ENCODE measurements around the gene DHRS9.

DHRS9 gene

DNA sequence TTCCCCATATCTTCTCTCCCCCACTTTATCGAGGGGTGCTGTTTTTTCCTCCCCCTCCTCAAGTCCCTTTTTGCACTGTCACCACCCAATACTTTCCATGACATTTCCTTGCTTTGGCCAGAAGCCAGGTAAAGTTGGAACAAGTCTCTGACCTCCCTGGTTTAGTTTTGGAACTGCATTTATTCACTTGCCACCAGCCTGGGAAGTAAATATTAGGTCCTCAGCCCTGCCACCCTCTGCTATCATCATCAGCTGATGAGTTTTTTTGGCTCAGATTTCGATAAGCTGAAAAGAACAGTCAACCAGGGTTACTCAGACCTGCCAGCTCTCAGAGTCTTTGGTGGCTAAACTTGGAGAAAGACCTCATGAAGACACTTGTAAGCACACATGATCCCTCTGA is 47.0 kb downstream of the DHRS9 start:
- no peaks in the 10 kb centered on the region for H3K79me2 ChIP-seq (ENCODE audit: control insufficient read depth, insufficient read depth, low read length, poor library complexity)
- H3K27me3 ChIP-seq (ENCODE audit: insufficient read depth, low read length), result no peaks in the 10 kb centered on the region
- H4K8ac ChIP-seq (ENCODE audit: low read depth, low read length), result no peak overlapping the region
- H3K18ac ChIP-seq (ENCODE audit: low read length), result no peak overlapping the region
- no CpG with 5 or more reads among the region's 2 CpGs for WGBS (ENCODE audit: extremely low coverage, insufficient coverage, insufficient read length)
- H3K4me1 ChIP-seq (ENCODE audit: control insufficient read depth in 1 of 2, insufficient read depth in 2 of 2, low read length in 2 of 2), result peaks cover 0 to 8% of the 10 kb centered on the region in 2 experiments
- no peak overlapping the region for H3K23ac ChIP-seq (ENCODE audit: low read length)
- H3K4me3 ChIP-seq (ENCODE audit: low read depth, low read length), result no peak overlapping the region
- H4K91ac ChIP-seq (ENCODE audit: low read depth, low read length), result no peak overlapping the region
- no peak overlapping the region for H3K4me2 ChIP-seq (ENCODE audit: low read length)
- no peak overlapping the region for H2AK5ac ChIP-seq (ENCODE audit: low read length)
- H3K4ac ChIP-seq (ENCODE audit: low read depth, low read length), result no peak overlapping the region
- H2AFZ ChIP-seq (ENCODE audit: insufficient read depth, low read length, poor library complexity), result no peak overlapping the region
- H2BK12ac ChIP-seq (ENCODE audit: low read length), result no peak overlapping the region
- H2BK5ac ChIP-seq (ENCODE audit: low read depth, low read length, poor library complexity), result no peak overlapping the region
- no peak for DNase-seq
- no peak overlapping the region for H3K27ac ChIP-seq (ENCODE audit: low read depth, low read length)
- H3K9me3 ChIP-seq (ENCODE audit: insufficient read depth, low read depth, low read length), result peaks cover 4% of the 10 kb centered on the region
- no peak overlapping the region for H3K14ac ChIP-seq (ENCODE audit: low read length)
- H3K36me3 ChIP-seq (ENCODE audit: control insufficient read depth in 1 of 2, insufficient read depth in 2 of 2, low read length in 2 of 2), result peaks cover 0 to 2% of the 10 kb centered on the region in 2 experiments
- no peak overlapping the region for H2BK120ac ChIP-seq (ENCODE audit: insufficient read depth, low read length, poor library complexity)
- H3K9ac ChIP-seq (ENCODE audit: low read length), result no peak overlapping the region
- no peak overlapping the region for H4K12ac ChIP-seq (ENCODE audit: low read depth, low read length)
- H3K79me1 ChIP-seq (ENCODE audit: low read length), result no peaks in the 10 kb centered on the region

DNA sequence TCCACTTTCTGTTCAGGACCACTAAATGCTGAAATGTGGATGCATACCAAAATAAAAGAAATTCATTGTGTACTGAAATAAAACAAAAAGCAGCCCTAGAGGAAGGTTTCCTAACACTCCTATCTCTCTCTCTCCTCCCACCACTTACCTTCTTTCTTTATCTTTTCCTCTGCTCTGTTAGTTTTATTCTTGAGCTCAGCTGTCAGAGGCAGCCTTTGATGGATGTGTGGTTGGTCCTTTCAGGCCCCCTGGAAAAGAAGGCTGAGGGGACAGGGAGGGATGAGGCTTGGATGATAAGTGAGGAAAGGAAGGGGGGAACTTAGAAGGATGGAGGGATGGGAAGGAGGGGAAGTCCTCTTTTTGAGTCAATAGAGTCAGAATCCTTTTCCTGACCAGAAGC is 47.6 kb downstream of the DHRS9 start:
- no peak overlapping the region for H2BK12ac ChIP-seq (ENCODE audit: low read length)
- peaks cover 0 to 2% of the 10 kb centered on the region in 2 experiments for H3K36me3 ChIP-seq (ENCODE audit: control insufficient read depth in 1 of 2, insufficient read depth in 2 of 2, low read length in 2 of 2)
- H3K4me3 ChIP-seq (ENCODE audit: low read depth, low read length), result no peak overlapping the region
- H4K12ac ChIP-seq (ENCODE audit: low read depth, low read length), result no peak overlapping the region
- no peak overlapping the region for H2BK120ac ChIP-seq (ENCODE audit: insufficient read depth, low read length, poor library complexity)
- no peaks in the 10 kb centered on the region for H3K27me3 ChIP-seq (ENCODE audit: insufficient read depth, low read length)
- no peak for DNase-seq
- H2AFZ ChIP-seq (ENCODE audit: insufficient read depth, low read length, poor library complexity), result no peak overlapping the region
- no peaks in the 10 kb centered on the region for H3K79me1 ChIP-seq (ENCODE audit: low read length)
- no peak overlapping the region for H4K91ac ChIP-seq (ENCODE audit: low read depth, low read length)
- H3K14ac ChIP-seq (ENCODE audit: low read length), result no peak overlapping the region
- no peak overlapping the region for H3K18ac ChIP-seq (ENCODE audit: low read length)
- no peak overlapping the region for H2BK5ac ChIP-seq (ENCODE audit: low read depth, low read length, poor library complexity)
- H3K9me3 ChIP-seq (ENCODE audit: insufficient read depth, low read depth, low read length), result peaks cover 4% of the 10 kb centered on the region
- H3K4me2 ChIP-seq (ENCODE audit: low read length), result no peak overlapping the region
- no peaks in the 10 kb centered on the region for H3K79me2 ChIP-seq (ENCODE audit: control insufficient read depth, insufficient read depth, low read length, poor library complexity)
- no peak overlapping the region for H3K27ac ChIP-seq (ENCODE audit: low read depth, low read length)
- H3K4me1 ChIP-seq (ENCODE audit: control insufficient read depth in 1 of 2, insufficient read depth in 2 of 2, low read length in 2 of 2), result peaks cover 0 to 4% of the 10 kb centered on the region in 2 experiments
- H3K9ac ChIP-seq (ENCODE audit: low read length), result no peak overlapping the region
- H3K23ac ChIP-seq (ENCODE audit: low read length), result no peak overlapping the region
- H2AK5ac ChIP-seq (ENCODE audit: low read length), result no peak overlapping the region
- H3K4ac ChIP-seq (ENCODE audit: low read depth, low read length), result no peak overlapping the region
- H4K8ac ChIP-seq (ENCODE audit: low read depth, low read length), result no peak overlapping the region

DNA sequence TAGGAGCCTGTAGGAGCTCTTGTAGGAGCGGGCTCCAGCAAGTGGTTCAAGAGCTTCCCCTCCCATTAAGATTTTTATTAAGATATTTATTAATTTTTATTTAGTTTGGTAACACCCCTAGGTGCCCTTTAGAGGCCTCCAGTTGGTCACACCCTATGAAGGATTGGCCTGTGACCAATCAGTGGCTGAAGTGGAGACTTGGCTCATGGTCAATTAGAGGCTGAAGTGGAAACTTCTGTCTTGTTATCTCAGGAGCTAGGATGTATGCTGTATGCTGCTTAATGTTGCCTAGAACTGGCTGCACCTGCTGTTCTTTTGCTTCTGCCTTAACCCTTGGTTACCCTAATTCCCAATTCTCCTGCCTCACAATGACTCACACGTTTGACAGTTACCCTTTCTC is 48.7 kb downstream of the DHRS9 start:
- no peak for DNase-seq
- Histone ChIP-seq H3K14ac (ENCODE audit: low read length) (no peak overlapping the region), H3K27me3 (ENCODE audit: insufficient read depth, low read length) (no peaks in the 10 kb centered on the region), H3K18ac (ENCODE audit: low read length) (no peak overlapping the region), H2AFZ (ENCODE audit: insufficient read depth, low read length, poor library complexity) (no peak overlapping the region), H2BK5ac (ENCODE audit: low read depth, low read length, poor library complexity) (no peak overlapping the region), H4K91ac (ENCODE audit: low read depth, low read length) (no peak overlapping the region), H3K79me2 (ENCODE audit: control insufficient read depth, insufficient read depth, low read length, poor library complexity) (no peaks in the 10 kb centered on the region), H2BK120ac (ENCODE audit: insufficient read depth, low read length, poor library complexity) (no peak overlapping the region), H2AK5ac (ENCODE audit: low read length) (no peak overlapping the region), H3K36me3 (ENCODE audit: control insufficient read depth in 1 of 2, insufficient read depth in 2 of 2, low read length in 2 of 2) (peaks cover 0 to 2% of the 10 kb centered on the region in 2 experiments), H2BK12ac (ENCODE audit: low read length) (no peak overlapping the region), H3K9ac (ENCODE audit: low read length) (no peak overlapping the region), H3K9me3 (ENCODE audit: insufficient read depth, low read depth, low read length) (peaks cover 4% of the 10 kb centered on the region), H3K4me3 (ENCODE audit: low read depth, low read length) (no peak overlapping the region), H3K79me1 (ENCODE audit: low read length) (no peaks in the 10 kb centered on the region), H4K8ac (ENCODE audit: low read depth, low read length) (no peak overlapping the region), H3K23ac (ENCODE audit: low read length) (no peak overlapping the region), H3K27ac (ENCODE audit: low read depth, low read length) (no peak overlapping the region), H3K4ac (ENCODE audit: low read depth, low read length) (no peak overlapping the region), H3K4me1 (ENCODE audit: control insufficient read depth in 1 of 2, insufficient read depth in 2 of 2, low read length in 2 of 2) (no peaks in the 10 kb centered on the region), H3K4me2 (ENCODE audit: low read length) (no peak overlapping the region), H4K12ac (ENCODE audit: low read depth, low read length) (no peak overlapping the region)
- WGBS (ENCODE audit: extremely low coverage, insufficient coverage, insufficient read length), result no CpG with 5 or more reads among the region's 2 CpGs

DNA sequence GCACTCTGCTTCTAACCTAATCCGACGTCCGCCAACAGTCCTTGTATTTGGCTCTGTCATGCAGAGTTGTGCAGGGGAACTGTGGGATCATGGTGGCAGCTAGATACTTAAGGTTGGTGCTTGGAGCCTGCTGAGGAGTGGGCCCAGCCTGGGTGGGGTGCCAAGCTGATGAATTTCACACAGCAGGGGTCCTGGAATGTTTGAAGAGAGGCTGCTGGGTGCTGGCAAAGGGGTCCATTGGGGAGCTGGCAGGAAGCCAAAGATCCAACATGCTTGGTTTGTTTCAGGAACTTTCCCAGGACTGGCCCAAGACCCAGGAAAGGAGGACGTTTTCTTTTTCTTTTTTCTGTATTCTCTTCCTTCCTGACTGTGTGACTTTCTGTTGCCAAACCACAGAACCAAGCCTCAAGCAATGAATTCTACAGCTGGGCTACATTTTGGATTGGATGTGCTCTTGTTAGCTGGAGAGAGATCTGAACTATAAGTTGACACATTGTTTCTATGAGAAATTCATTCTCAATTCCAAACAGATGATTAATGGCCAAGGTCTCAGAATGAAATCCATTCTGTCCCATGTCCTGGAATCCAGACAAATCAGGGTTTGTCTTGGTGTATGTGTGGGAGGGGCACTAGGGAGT is 49.9 kb downstream of the DHRS9 start:
- H3K9ac ChIP-seq (ENCODE audit: low read length), result no peak overlapping the region
- DNase-seq, result no peak
- no peaks in the 10 kb centered on the region for H3K79me2 ChIP-seq (ENCODE audit: control insufficient read depth, insufficient read depth, low read length, poor library complexity)
- peaks cover 0 to 2% of the 10 kb centered on the region in 2 experiments for H3K36me3 ChIP-seq (ENCODE audit: control insufficient read depth in 1 of 2, insufficient read depth in 2 of 2, low read length in 2 of 2)
- no peak overlapping the region for H3K4me2 ChIP-seq (ENCODE audit: low read length)
- H2AFZ ChIP-seq (ENCODE audit: insufficient read depth, low read length, poor library complexity), result no peak overlapping the region
- H3K23ac ChIP-seq (ENCODE audit: low read length), result no peak overlapping the region
- peaks cover 4% of the 10 kb centered on the region for H3K9me3 ChIP-seq (ENCODE audit: insufficient read depth, low read depth, low read length)
- no peak overlapping the region for H3K4me3 ChIP-seq (ENCODE audit: low read depth, low read length)
- H3K27ac ChIP-seq (ENCODE audit: low read depth, low read length), result no peak overlapping the region
- H2AK5ac ChIP-seq (ENCODE audit: low read length), result no peak overlapping the region
- no peak overlapping the region for H4K91ac ChIP-seq (ENCODE audit: low read depth, low read length)
- no peaks in the 10 kb centered on the region for H3K27me3 ChIP-seq (ENCODE audit: insufficient read depth, low read length)
- H2BK5ac ChIP-seq (ENCODE audit: low read depth, low read length, poor library complexity), result no peak overlapping the region
- no peak overlapping the region for H3K18ac ChIP-seq (ENCODE audit: low read length)
- H2BK12ac ChIP-seq (ENCODE audit: low read length), result no peak overlapping the region
- no peak overlapping the region for H4K12ac ChIP-seq (ENCODE audit: low read depth, low read length)
- no CpG with 5 or more reads among the region's 4 CpGs for WGBS (ENCODE audit: extremely low coverage, insufficient coverage, insufficient read length)
- H3K14ac ChIP-seq (ENCODE audit: low read length), result no peak overlapping the region
- H3K4ac ChIP-seq (ENCODE audit: low read depth, low read length), result no peak overlapping the region
- no peak overlapping the region for H2BK120ac ChIP-seq (ENCODE audit: insufficient read depth, low read length, poor library complexity)
- no peaks in the 10 kb centered on the region for H3K79me1 ChIP-seq (ENCODE audit: low read length)
- no peak overlapping the region for H4K8ac ChIP-seq (ENCODE audit: low read depth, low read length)
- no peaks in the 10 kb centered on the region for H3K4me1 ChIP-seq (ENCODE audit: control insufficient read depth in 1 of 2, insufficient read depth in 2 of 2, low read length in 2 of 2)

All from trophoblast cell (in vitro differentiated cells and primary cell).